Subcutaneous adipose tissue (tissue), 4 donors: ENCODE data around the gene ENTHD1. TPM values are rescaled to one million over a fixed set of nuclear protein-coding genes. Genes with fewer than 3 reads are reported as not detected.

Experiments
- CTCF ChIP-seq: fragments of 450-650 bp; IDR thresholded peaks from one replicate; pipeline ENCODE4 v1.5.1; 2016; ENCODE audit warnings: low read depth, mild to moderate bottlenecking, control low read depth, antibody characterized with exemption, moderate library complexity
- total RNA-seq, 4 donors: library from RNA; depleted of rRNA; stranded (reverse); fragments of >200 nt; gene quantifications; one replicate each; pipeline ENCODE4 v1.1.0, GENCODE V29; 2016

Gene ENTHD1
- total RNA-seq, 4 donors from 2014 or later = 0.22 TPM; not detected in 3

GRCh38 chr22:39924286-39924685 lies 30.7 kb upstream of the ENTHD1 start:
- TF ChIP-seq CTCF = no peak

- no peak for TF ChIP-seq CTCF
Observed at GRCh38 chr22:39923696-39924095, 30.1 kb upstream of the ENTHD1 start.

- TF ChIP-seq CTCF = no peak
Observed at GRCh38 chr22:39920134-39920743, 26.7 kb upstream of the ENTHD1 start.

GRCh38 chr22:39917776-39918495 lies 24.4 kb upstream of the ENTHD1 start:
- TF ChIP-seq CTCF = no peak

DNA sequence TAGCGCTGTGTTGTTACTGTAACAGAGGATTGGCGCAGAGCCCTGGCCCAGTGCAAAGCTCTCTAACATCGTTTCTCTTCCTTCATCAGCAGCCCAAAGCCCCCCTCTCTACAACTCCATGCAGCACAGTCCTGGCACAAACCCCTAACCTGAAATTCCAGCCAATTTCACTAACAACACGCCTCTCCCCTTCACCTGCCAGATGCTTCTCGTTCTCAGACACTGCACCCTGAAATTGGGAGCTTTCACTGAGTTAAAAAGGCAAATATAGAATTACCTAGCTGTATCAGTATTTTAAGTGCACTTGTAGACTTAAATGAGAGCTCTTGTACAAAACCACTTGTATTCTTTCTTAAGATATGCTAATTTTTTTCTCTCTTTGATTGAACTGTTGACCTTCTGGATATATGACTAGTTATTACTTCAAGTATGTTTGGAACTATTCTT lies 23.7 kb upstream of the ENTHD1 start:
- TF ChIP-seq CTCF = no peak

GRCh38 chr22:39916496-39916895 lies 22.9 kb upstream of the ENTHD1 start:
- no peak for TF ChIP-seq CTCF

DNA sequence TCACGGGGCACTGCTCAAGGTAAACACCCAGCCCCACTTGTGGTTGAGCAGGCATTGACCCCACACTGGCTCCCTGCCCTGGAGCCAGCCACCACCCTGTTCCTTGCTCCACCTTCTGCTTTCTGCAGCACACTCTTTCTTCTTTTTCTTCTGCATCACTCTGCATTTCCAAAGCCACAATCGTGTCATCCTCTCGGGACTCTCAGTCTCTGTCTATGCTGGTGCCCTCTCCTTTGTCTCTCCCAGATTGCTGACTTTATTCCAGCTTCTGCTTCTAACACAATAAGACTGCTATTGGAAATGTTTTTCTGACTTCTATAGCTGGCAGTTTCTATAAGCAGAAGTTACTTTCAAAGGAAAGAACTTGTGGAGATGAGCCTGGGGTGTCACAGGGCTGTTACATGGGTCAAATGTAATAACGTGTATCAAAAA lies 21.8 kb upstream of the ENTHD1 start:
- TF ChIP-seq CTCF = no peak
